ENCODE data around the gene CST7. TPM values are rescaled to one million over a fixed set of nuclear protein-coding genes. Genes with fewer than 3 reads are reported as not detected.
"Not testable (repeated sequence)": the region's sequence is repeated elsewhere in the genome, so short reads cannot be mapped to it uniquely, and the experiment has no call there.

The CST7 gene
- polyA plus RNA-seq, 1 of the 3 experiments (the other 2 are of a cell fraction) = 0.07 TPM

GRCh38 chr20:24943196-24943595 is 5.9 kb upstream of the CST7 start (continued):
- TF ChIP-seq RCOR1 (IDR thresholded peaks at IDR 0.05; ENCODE audit: low read length) = no peak
- TF ChIP-seq FOXM1 (IDR thresholded peaks at IDR 0.05; ENCODE audit: low read depth) = no peak
- TF ChIP-seq JUND (IDR thresholded peaks at IDR 0.05) = no peak
- no peak for TF ChIP-seq ZBTB33 (IDR thresholded peaks at IDR 0.05; ENCODE audit: borderline replicate concordance, low read depth)
- TF ChIP-seq POLR2AphosphoS5 (IDR thresholded peaks at IDR 0.05; ENCODE audit: low read depth, low read length) = no peak
- TF ChIP-seq TEAD4 (IDR thresholded peaks at IDR 0.05; ENCODE audit: borderline replicate concordance, insufficient read depth) = no peak
- no peak for TF ChIP-seq RXRA (IDR thresholded peaks at IDR 0.05; ENCODE audit: borderline replicate concordance, low read depth)

DNA sequence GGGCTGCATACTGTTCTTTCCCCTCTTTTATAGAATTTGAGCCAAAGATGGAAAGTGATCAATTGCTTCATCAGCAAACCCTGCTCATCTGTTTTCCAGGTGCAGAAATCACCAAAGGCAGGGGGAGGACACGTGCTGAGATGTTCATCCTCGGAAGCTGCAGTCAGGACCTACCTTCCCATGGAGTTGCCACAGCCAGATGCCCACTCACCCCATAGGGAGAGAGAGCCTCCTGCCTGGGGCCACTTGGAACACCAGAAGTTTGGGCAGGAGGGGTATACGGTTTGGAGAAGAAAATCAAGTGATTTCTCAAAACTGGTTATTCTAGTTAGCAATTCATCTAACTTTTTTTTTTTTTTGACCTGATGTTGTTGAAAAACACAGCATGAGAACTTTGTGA is 5.3 kb upstream of the CST7 start:
- ChIA-PET CTCF (interaction anchor here (3.2 kb wide), 1 partner anchor 13 kb away, joined by 12 read pairs; no protein-coding TSS in a partner anchor), POLR2A (no interaction called here)
- Histone ChIP-seq H3K36me3 (replicated peaks in 1 of 2; ENCODE audit: control insufficient read depth in 1 of 2, insufficient read depth in 2 of 2, low read length in 1 of 2) (no peaks in the 10 kb centered on the region), H3K9me3 (no peaks in the 10 kb centered on the region), H3F3A (replicated peaks; ENCODE audit: insufficient read depth) (no peaks in the 10 kb centered on the region), H2AFZ (ENCODE audit: low read depth) (no peak overlapping the region), H3K9me2 (no peaks in the 10 kb centered on the region), H3K4me2 (no peak overlapping the region), H3K27me3 (ENCODE audit: insufficient read depth) (no peaks in the 10 kb centered on the region), H3K27ac (ENCODE audit: low read depth in 2 of 2, low read length in 1 of 2) (no peak overlapping the region), H3K9ac (no peak overlapping the region), H3K4me3 (ENCODE audit: low read depth in 2 of 2, low read length in 1 of 2) (no peak overlapping the region), H3K4me1 (ENCODE audit: control insufficient read depth in 1 of 2, insufficient read depth in 2 of 2, low read depth in 1 of 2, low read length in 1 of 2) (no peaks in the 10 kb centered on the region), H3K79me2 (ENCODE audit: insufficient read depth) (no peaks in the 10 kb centered on the region), H4K20me1 (ENCODE audit: insufficient read depth) (no peaks in the 10 kb centered on the region)
- 3% methylated on average over 3 of the region's 3 CpGs for WGBS (ENCODE audit: low lambda C conversion rate)
- no peak for DNase-seq
- no peak for TF ChIP-seq FOSL2 (IDR thresholded peaks at IDR 0.05; ENCODE audit: borderline replicate concordance, low read depth)
- TF ChIP-seq POLR2AphosphoS5 (IDR thresholded peaks at IDR 0.05; ENCODE audit: low read depth, low read length) = no peak
- TF ChIP-seq MEF2A (IDR thresholded peaks at IDR 0.05; ENCODE audit: borderline replicate concordance, low read depth) = no peak
- TF ChIP-seq TEAD4 (IDR thresholded peaks at IDR 0.05; ENCODE audit: borderline replicate concordance, insufficient read depth) = no peak

DNA sequence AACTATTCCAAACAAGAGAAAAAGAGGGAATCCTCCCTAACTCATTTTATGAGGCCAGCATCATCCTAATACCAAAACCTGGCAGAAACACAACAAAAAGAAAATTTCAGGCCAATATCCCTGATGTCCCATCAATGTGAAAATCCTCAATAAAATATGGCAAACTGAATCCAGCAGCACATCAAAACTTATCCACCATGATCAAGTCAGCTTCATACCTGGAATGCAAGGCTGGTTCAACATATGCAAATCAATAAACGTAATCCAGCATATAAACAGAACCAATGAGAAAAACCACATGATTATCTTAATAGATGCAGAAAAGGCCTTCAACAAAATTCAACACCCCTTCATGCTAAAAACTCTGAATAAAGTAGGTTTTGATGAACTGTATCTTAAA is 2.7 kb upstream of the CST7 start:
- POLR2A ChIA-PET; DNase-seq; H3K27me3 ChIP-seq (ENCODE audit: insufficient read depth); H3K4me2 ChIP-seq; H3K9me2 ChIP-seq; H3K4me1 ChIP-seq (ENCODE audit: control insufficient read depth in 1 of 2, insufficient read depth in 2 of 2, low read depth in 1 of 2, low read length in 1 of 2); H3K27ac ChIP-seq (ENCODE audit: low read depth in 2 of 2, low read length in 1 of 2); H2AFZ ChIP-seq (ENCODE audit: low read depth); H3K4me3 ChIP-seq (ENCODE audit: low read depth in 2 of 2, low read length in 1 of 2); CTCF ChIA-PET; H3K79me2 ChIP-seq (ENCODE audit: insufficient read depth); H3K9me3 ChIP-seq; H3K9ac ChIP-seq; H4K20me1 ChIP-seq (ENCODE audit: insufficient read depth); H3F3A ChIP-seq (replicated peaks; ENCODE audit: insufficient read depth); H3K36me3 ChIP-seq (replicated peaks in 1 of 2; ENCODE audit: control insufficient read depth in 1 of 2, insufficient read depth in 2 of 2, low read length in 1 of 2): not testable (repeated sequence)
- whole genome bisulfite sequencing (ENCODE audit: low lambda C conversion rate) = 0% methylated on average over 1 of the region's 1 CpG

DNA sequence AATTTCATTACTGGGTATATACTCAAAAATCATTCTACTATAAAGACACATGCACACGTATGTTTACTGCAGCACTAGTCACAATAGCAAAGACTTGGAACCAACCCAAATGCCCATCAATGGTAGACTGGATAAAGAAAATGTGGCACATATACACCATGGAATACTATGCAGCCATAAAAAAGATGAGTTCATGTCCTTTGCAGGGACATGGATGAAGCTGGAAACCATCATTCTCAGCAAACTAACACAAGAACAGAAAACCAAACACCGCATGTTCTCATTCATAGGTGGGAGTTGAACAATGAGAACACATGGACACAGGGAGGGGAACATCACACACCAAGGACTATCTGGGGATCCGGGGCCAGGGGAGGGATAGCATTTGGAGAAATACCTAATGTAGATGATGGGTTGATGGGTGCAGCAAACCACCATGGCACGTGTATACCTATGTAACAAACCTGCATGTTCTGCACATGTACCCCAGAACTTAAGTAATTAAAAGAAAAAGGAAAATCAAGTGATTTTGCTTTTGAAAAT is 602 bp upstream of the CST7 start:
- H3K9me2 ChIP-seq; DNase-seq; H3K27me3 ChIP-seq (ENCODE audit: insufficient read depth); H3K79me2 ChIP-seq (ENCODE audit: insufficient read depth); CTCF ChIA-PET; H3K4me2 ChIP-seq; POLR2A ChIA-PET; H3K9ac ChIP-seq; H3K4me1 ChIP-seq (ENCODE audit: control insufficient read depth in 1 of 2, insufficient read depth in 2 of 2, low read depth in 1 of 2, low read length in 1 of 2); H3K9me3 ChIP-seq; H3K36me3 ChIP-seq (replicated peaks in 1 of 2; ENCODE audit: control insufficient read depth in 1 of 2, insufficient read depth in 2 of 2, low read length in 1 of 2); H4K20me1 ChIP-seq (ENCODE audit: insufficient read depth); H3K27ac ChIP-seq (ENCODE audit: low read depth in 2 of 2, low read length in 1 of 2); H2AFZ ChIP-seq (ENCODE audit: low read depth); H3K4me3 ChIP-seq (ENCODE audit: low read depth in 2 of 2, low read length in 1 of 2); H3F3A ChIP-seq (replicated peaks; ENCODE audit: insufficient read depth): not testable (repeated sequence)
- 23% methylated on average over 4 of the region's 4 CpGs for WGBS (ENCODE audit: low lambda C conversion rate)

Data from SK-N-SH (cell line).